SK-N-SH (cell line): ENCODE data around the gene TMEM106C.

ENCODE experiments used
- EP300 ChIP-seq, 2 experiments: IDR thresholded peaks; 2 replicates each; pipeline versions ENCODE4 v1.4.0 to v1.6.1; 2012; ENCODE audit warnings: borderline replicate concordance in 1 of 2, low read depth in 1 of 2, low read length in 1 of 2
- MXI1 ChIP-seq: IDR thresholded peaks from 2 replicates; pipeline ENCODE4 v1.6.1; 2012; ENCODE audit warnings: mild to moderate bottlenecking, low read depth, low read length, improper control_type of control experiment
- RFX5 ChIP-seq: IDR thresholded peaks from 2 replicates; pipeline ENCODE4 v1.6.1; 2012; ENCODE audit warnings: mild to moderate bottlenecking, improper control_type of control experiment, low read length
- TF ChIP-seq, protein P1 (sequence below): fragments of 200-600 bp; sonication (generic); IDR thresholded peaks from 2 replicates; pipeline ENCODE4 v1.6.1; 2017; ENCODE audit warnings: antibody characterized with exemption, mild to moderate bottlenecking, moderate library complexity
- TF ChIP-seq, protein P2 (sequence below): IDR thresholded peaks from 2 replicates; pipeline ENCODE4 v1.6.1; 2012; ENCODE audit warnings: mild to moderate bottlenecking, low read depth, low read length, moderate library complexity
- TF ChIP-seq, protein P3 (sequence below): IDR thresholded peaks from 2 replicates; pipeline ENCODE4 v1.4.0; 2012; ENCODE audit warnings: low read depth, borderline replicate concordance

DNA sequence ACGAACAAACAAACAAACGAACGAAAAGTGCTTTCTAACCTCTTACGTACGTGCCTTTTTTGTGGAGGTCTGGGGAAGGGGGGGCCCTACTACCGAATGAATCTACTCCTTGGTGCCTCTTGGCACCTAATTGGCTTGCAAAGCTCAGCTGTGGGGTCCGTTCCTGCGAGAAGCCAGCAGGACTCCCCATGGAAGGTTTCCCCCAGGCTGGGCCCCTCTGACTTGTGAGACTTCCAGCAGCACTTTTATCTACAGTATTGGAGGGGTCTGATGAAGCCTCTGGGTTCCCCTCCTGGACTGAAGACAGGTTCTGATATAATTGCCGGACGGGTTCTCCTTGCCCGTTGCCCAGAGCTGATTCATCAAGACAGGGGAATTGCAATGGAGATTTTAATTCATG is 1.2 kb upstream of the TMEM106C start:
- TF ChIP-seq MXI1 (no peak), EP300 (IDR thresholded peaks at IDR 0.05; ENCODE audit: borderline replicate concordance in 1 of 2, low read depth in 1 of 2, low read length in 1 of 2) (no peak), RFX5 (no peak)
- TF ChIP-seq, protein P1, sequence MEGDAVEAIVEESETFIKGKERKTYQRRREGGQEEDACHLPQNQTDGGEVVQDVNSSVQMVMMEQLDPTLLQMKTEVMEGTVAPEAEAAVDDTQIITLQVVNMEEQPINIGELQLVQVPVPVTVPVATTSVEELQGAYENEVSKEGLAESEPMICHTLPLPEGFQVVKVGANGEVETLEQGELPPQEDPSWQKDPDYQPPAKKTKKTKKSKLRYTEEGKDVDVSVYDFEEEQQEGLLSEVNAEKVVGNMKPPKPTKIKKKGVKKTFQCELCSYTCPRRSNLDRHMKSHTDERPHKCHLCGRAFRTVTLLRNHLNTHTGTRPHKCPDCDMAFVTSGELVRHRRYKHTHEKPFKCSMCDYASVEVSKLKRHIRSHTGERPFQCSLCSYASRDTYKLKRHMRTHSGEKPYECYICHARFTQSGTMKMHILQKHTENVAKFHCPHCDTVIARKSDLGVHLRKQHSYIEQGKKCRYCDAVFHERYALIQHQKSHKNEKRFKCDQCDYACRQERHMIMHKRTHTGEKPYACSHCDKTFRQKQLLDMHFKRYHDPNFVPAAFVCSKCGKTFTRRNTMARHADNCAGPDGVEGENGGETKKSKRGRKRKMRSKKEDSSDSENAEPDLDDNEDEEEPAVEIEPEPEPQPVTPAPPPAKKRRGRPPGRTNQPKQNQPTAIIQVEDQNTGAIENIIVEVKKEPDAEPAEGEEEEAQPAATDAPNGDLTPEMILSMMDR, result no peak
- TF ChIP-seq, protein P2, sequence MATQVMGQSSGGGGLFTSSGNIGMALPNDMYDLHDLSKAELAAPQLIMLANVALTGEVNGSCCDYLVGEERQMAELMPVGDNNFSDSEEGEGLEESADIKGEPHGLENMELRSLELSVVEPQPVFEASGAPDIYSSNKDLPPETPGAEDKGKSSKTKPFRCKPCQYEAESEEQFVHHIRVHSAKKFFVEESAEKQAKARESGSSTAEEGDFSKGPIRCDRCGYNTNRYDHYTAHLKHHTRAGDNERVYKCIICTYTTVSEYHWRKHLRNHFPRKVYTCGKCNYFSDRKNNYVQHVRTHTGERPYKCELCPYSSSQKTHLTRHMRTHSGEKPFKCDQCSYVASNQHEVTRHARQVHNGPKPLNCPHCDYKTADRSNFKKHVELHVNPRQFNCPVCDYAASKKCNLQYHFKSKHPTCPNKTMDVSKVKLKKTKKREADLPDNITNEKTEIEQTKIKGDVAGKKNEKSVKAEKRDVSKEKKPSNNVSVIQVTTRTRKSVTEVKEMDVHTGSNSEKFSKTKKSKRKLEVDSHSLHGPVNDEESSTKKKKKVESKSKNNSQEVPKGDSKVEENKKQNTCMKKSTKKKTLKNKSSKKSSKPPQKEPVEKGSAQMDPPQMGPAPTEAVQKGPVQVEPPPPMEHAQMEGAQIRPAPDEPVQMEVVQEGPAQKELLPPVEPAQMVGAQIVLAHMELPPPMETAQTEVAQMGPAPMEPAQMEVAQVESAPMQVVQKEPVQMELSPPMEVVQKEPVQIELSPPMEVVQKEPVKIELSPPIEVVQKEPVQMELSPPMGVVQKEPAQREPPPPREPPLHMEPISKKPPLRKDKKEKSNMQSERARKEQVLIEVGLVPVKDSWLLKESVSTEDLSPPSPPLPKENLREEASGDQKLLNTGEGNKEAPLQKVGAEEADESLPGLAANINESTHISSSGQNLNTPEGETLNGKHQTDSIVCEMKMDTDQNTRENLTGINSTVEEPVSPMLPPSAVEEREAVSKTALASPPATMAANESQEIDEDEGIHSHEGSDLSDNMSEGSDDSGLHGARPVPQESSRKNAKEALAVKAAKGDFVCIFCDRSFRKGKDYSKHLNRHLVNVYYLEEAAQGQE, result no peak
- TF ChIP-seq, protein P3, sequence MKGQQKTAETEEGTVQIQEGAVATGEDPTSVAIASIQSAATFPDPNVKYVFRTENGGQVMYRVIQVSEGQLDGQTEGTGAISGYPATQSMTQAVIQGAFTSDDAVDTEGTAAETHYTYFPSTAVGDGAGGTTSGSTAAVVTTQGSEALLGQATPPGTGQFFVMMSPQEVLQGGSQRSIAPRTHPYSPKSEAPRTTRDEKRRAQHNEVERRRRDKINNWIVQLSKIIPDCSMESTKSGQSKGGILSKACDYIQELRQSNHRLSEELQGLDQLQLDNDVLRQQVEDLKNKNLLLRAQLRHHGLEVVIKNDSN, result no peak
